Progenitor cell of endocrine pancreas (in vitro differentiated cells): ENCODE results near the gene EML4. TPM values are rescaled to one million over a fixed set of nuclear protein-coding genes. Genes with fewer than 3 reads are reported as not detected.

ENCODE experiments used
- DNase-seq: peaks from one replicate; pipeline ENCODE4 v3.0.0; 2021; ENCODE audit warnings: low spot score; ENCODE audit not compliant: unreplicated experiment
- H3K27ac Mint-ChIP-seq: 2 replicates; pipeline ENCODE4 v1.8.0; 2021; ENCODE audit warnings: mild to moderate bottlenecking, moderate library complexity, mixed read lengths
- H3K27me3 Mint-ChIP-seq: 2 replicates; pipeline ENCODE4 v1.8.0; 2021; ENCODE audit warnings: mixed read lengths
- H3K36me3 Mint-ChIP-seq: 2 replicates; pipeline ENCODE4 v1.8.0; 2022; ENCODE audit warnings: mixed read lengths; ENCODE audit not compliant: insufficient read depth
- H3K4me1 Mint-ChIP-seq: 2 replicates; pipeline ENCODE4 v1.8.0; 2021; ENCODE audit warnings: low read depth, mixed read lengths
- H3K4me3 Mint-ChIP-seq: 2 replicates; pipeline ENCODE4 v1.8.0; 2021; ENCODE audit warnings: low read depth, mild to moderate bottlenecking, moderate library complexity, mixed read lengths
- H3K9me3 Mint-ChIP-seq: 2 replicates; pipeline ENCODE4 v1.8.0; 2021; ENCODE audit warnings: low read depth, mixed read lengths
- total RNA-seq: library from RNA; stranded (reverse); gene quantifications from 2 replicates; pipeline ENCODE4 v1.2.1, GENCODE V29; 2021
- TF ChIP-seq, protein P1 (sequence below): fragments of 200-600 bp; sonication (generic); IDR thresholded peaks from one replicate; pipeline ENCODE4 v1.5.0; 2021; ENCODE audit warnings: antibody characterized with exemption, mild to moderate bottlenecking; ENCODE audit not compliant: unreplicated experiment

The EML4 gene
- total RNA-seq, 1 donor from 2014 or later: 75.7 TPM

GRCh38 chr2:42297322-42297936 lies 128.3 kb downstream of the EML4 start:
- H3K27me3 Mint-ChIP-seq: no peaks in the 10 kb centered on the region
- H3K4me3 Mint-ChIP-seq: no peak overlapping the region
- H3K36me3 Mint-ChIP-seq: peaks cover 16% of the 10 kb centered on the region
- no peaks in the 10 kb centered on the region for H3K9me3 Mint-ChIP-seq
- no peak overlapping the region for H3K27ac Mint-ChIP-seq
- DNase-seq: no peak
- H3K4me1 Mint-ChIP-seq: no peaks in the 10 kb centered on the region
- TF ChIP-seq, protein P1, sequence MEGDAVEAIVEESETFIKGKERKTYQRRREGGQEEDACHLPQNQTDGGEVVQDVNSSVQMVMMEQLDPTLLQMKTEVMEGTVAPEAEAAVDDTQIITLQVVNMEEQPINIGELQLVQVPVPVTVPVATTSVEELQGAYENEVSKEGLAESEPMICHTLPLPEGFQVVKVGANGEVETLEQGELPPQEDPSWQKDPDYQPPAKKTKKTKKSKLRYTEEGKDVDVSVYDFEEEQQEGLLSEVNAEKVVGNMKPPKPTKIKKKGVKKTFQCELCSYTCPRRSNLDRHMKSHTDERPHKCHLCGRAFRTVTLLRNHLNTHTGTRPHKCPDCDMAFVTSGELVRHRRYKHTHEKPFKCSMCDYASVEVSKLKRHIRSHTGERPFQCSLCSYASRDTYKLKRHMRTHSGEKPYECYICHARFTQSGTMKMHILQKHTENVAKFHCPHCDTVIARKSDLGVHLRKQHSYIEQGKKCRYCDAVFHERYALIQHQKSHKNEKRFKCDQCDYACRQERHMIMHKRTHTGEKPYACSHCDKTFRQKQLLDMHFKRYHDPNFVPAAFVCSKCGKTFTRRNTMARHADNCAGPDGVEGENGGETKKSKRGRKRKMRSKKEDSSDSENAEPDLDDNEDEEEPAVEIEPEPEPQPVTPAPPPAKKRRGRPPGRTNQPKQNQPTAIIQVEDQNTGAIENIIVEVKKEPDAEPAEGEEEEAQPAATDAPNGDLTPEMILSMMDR: no peak

GRCh38 chr2:42298132-42298531 lies 129.0 kb downstream of the EML4 start:
- Mint-ChIP-seq H3K4me3 (no peak overlapping the region), H3K36me3 (peaks cover 13% of the 10 kb centered on the region), H3K4me1 (no peaks in the 10 kb centered on the region), H3K27me3 (no peaks in the 10 kb centered on the region), H3K27ac (no peak overlapping the region), H3K9me3 (no peaks in the 10 kb centered on the region)
- no peak for DNase-seq
- TF ChIP-seq, protein P1: no peak

DNA sequence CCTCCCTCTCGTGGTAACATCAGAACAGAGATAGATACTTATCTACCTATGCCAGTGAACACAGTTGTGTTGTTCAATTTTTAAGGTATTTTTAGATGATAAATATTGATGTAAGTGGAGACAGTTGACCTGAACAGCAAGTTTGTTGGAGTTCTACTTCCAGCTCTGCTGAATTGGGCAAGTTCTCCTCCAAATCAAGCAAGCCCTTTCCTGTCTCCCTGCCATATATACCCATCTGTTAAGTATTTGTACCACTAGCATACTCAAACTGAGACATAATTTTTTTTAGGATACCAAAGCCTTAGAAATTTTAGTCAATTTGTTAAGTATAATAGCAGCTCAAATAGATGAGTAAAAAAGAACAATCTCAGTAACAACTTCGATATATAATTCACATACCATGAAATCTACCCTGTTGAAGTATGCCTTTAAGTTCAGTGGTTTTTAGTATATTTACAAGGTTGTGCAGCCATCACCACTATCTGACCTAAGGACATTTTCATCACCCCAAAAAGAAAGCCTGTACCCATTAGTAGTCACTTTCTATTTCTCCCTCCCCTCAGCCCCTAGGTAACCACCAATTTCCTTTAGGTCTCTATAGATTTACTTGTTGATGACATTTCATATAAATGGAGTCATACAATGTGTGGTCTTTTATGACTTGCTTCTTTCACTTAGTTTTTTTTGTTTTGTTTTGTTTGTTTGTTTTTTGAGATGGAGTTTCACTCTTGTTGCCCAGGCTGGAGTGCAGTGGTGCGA lies 130.0 kb downstream of the EML4 start:
- H3K27ac Mint-ChIP-seq: no peak overlapping the region
- peaks cover 2% of the 10 kb centered on the region for H3K4me1 Mint-ChIP-seq
- H3K9me3 Mint-ChIP-seq: no peaks in the 10 kb centered on the region
- TF ChIP-seq, protein P1: no peak
- peaks cover 16% of the 10 kb centered on the region for H3K36me3 Mint-ChIP-seq
- no peak overlapping the region for H3K4me3 Mint-ChIP-seq
- no peaks in the 10 kb centered on the region for H3K27me3 Mint-ChIP-seq
- no peak for DNase-seq

GRCh38 chr2:42300527-42300926 lies 131.4 kb downstream of the EML4 start:
- H3K4me1 Mint-ChIP-seq: peaks cover 2% of the 10 kb centered on the region
- DNase-seq: no peak
- no peaks in the 10 kb centered on the region for H3K9me3 Mint-ChIP-seq
- TF ChIP-seq, protein P1: no peak
- H3K36me3 Mint-ChIP-seq: peaks cover 14% of the 10 kb centered on the region
- no peaks in the 10 kb centered on the region for H3K27me3 Mint-ChIP-seq
- no peak overlapping the region for H3K4me3 Mint-ChIP-seq
- no peak overlapping the region for H3K27ac Mint-ChIP-seq

GRCh38 chr2:42303252-42303651 lies 134.1 kb downstream of the EML4 start:
- Mint-ChIP-seq H3K4me3 (no peak overlapping the region), H3K4me1 (peaks cover 2% of the 10 kb centered on the region), H3K36me3 (peaks cover 11% of the 10 kb centered on the region)

More at GRCh38 chr2:42303252-42303651, 134.1 kb downstream of the EML4 start:
- H3K9me3 Mint-ChIP-seq: no peaks in the 10 kb centered on the region
- TF ChIP-seq, protein P1: no peak
- peak overlapping the region; percentile 1 for H3K27ac Mint-ChIP-seq
- DNase-seq: no peak
- H3K27me3 Mint-ChIP-seq: no peaks in the 10 kb centered on the region
